ENCODE data around the gene ART5. TPM values are rescaled to one million over a fixed set of nuclear protein-coding genes. Genes with fewer than 3 reads are reported as not detected.

Gene ART5
- total RNA-seq (2021), result not detected in 2 replicates
- percentile 14 among the genes with signal in this experiment for Bru-seq, nascent RNA
- BruChase-seq, experiment 1, labeled RNA remaining after a 2-hour chase, result not detected
- BruChase-seq, experiment 2, labeled RNA remaining after a 6-hour chase, result not detected
- long read RNA-seq, result 0 reads

GRCh38 chr11:3641701-3642070, at the start of gene ART5:
Gene ART5, minus strand, starts transcription at chr11:3641992. Its CDS starts 130 bp downstream, at chr11:3641862.
- no TSS peak for BruUV-seq (replicated peaks)

GRCh38 chr11:3686751-3687150, 45.0 kb upstream of the ART5 start:
- Histone ChIP-seq H3K9me3 (ENCODE audit: low read depth, low read length, poor library complexity, severe bottlenecking) (no peaks in the 10 kb centered on the region), H3K27ac (ENCODE audit: low read depth, low read length, poor library complexity, severe bottlenecking) (no peak overlapping the region), H3K36me3 (ENCODE audit: insufficient read depth, low read length, poor library complexity, severe bottlenecking) (peaks cover 72% of the 10 kb centered on the region), H3K4me3 (ENCODE audit: low read depth, low read length, poor library complexity, severe bottlenecking) (no peak overlapping the region), H3K27me3 (replicated peaks; ENCODE audit: insufficient read depth, low read depth, low read length, poor library complexity) (no peaks in the 10 kb centered on the region), H3K4me1 (ENCODE audit: insufficient read depth, low read length, poor library complexity, severe bottlenecking) (no peaks in the 10 kb centered on the region)
- DNase-seq (ENCODE audit: low spot score), result no peak
- no peak for TF ChIP-seq CTCF (conservative IDR thresholded peaks at IDR 0.05; ENCODE audit: low read depth, low read length)
- no peak for TF ChIP-seq EZH2 (IDR thresholded peaks at IDR 0.05; ENCODE audit: borderline replicate concordance, low read depth, low read length, poor library complexity, severe bottlenecking)
- no TSS peak for BruUV-seq (replicated peaks)
- intact Hi-C loops (cut with micrococcal nuclease; ENCODE audit: unreplicated experiment), result no loop called here
- ChIA-PET POLR2A (ENCODE audit: low non-redundant PET) (no interaction called here), CTCF (no interaction called here)

More at GRCh38 chr11:3641701-3642070, at the start of gene ART5:
- intact Hi-C loops (cut with micrococcal nuclease; ENCODE audit: unreplicated experiment), result no loop called here
- Histone ChIP-seq H3K4me3 (ENCODE audit: low read depth, low read length, poor library complexity, severe bottlenecking) (peak within 1 kb of the TSS; percentile 41), H3K36me3 (ENCODE audit: insufficient read depth, low read length, poor library complexity, severe bottlenecking) (no peaks in the 10 kb centered on the region), H3K27ac (ENCODE audit: low read depth, low read length, poor library complexity, severe bottlenecking) (no peak within 1 kb of the TSS), H3K27me3 (replicated peaks; ENCODE audit: insufficient read depth, low read depth, low read length, poor library complexity) (peaks cover 2% of the 10 kb centered on the region), H3K9me3 (ENCODE audit: low read depth, low read length, poor library complexity, severe bottlenecking) (no peaks in the 10 kb centered on the region), H3K4me1 (ENCODE audit: insufficient read depth, low read length, poor library complexity, severe bottlenecking) (no peaks in the 10 kb centered on the region)
- ChIA-PET CTCF (no interaction called here), POLR2A (ENCODE audit: low non-redundant PET) (no interaction called here)
- TF ChIP-seq CTCF (conservative IDR thresholded peaks at IDR 0.05; ENCODE audit: low read depth, low read length) (no peak), EZH2 (IDR thresholded peaks at IDR 0.05; ENCODE audit: borderline replicate concordance, low read depth, low read length, poor library complexity, severe bottlenecking) (no peak)
- DNase-seq (ENCODE audit: low spot score), result no peak

GRCh38 chr11:3685923-3686322, 44.1 kb upstream of the ART5 start:
- DNase-seq (ENCODE audit: low spot score), result no peak
- H3K36me3 ChIP-seq (ENCODE audit: insufficient read depth, low read length, poor library complexity, severe bottlenecking), result peaks cover 69% of the 10 kb centered on the region
- POLR2A ChIA-PET (ENCODE audit: low non-redundant PET), result no interaction called here
- intact Hi-C loops (cut with micrococcal nuclease; ENCODE audit: unreplicated experiment), result no loop called here
- no peak overlapping the region for H3K4me3 ChIP-seq (ENCODE audit: low read depth, low read length, poor library complexity, severe bottlenecking)
- no peaks in the 10 kb centered on the region for H3K4me1 ChIP-seq (ENCODE audit: insufficient read depth, low read length, poor library complexity, severe bottlenecking)
- no peaks in the 10 kb centered on the region for H3K9me3 ChIP-seq (ENCODE audit: low read depth, low read length, poor library complexity, severe bottlenecking)
- H3K27me3 ChIP-seq (replicated peaks; ENCODE audit: insufficient read depth, low read depth, low read length, poor library complexity), result no peaks in the 10 kb centered on the region
- H3K27ac ChIP-seq (ENCODE audit: low read depth, low read length, poor library complexity, severe bottlenecking), result no peak overlapping the region
- TF ChIP-seq CTCF (conservative IDR thresholded peaks at IDR 0.05; ENCODE audit: low read depth, low read length), result no peak
- TF ChIP-seq EZH2 (IDR thresholded peaks at IDR 0.05; ENCODE audit: borderline replicate concordance, low read depth, low read length, poor library complexity, severe bottlenecking), result no peak
- no TSS peak for BruUV-seq (replicated peaks)
- CTCF ChIA-PET, result no interaction called here

All from A673 (cell line).